ENCODE results near the gene D2HGDH. TPM values are rescaled to one million over a fixed set of nuclear protein-coding genes. Genes with fewer than 3 reads are reported as not detected.

Gene D2HGDH
- total and polyA plus RNA-seq, 10 of the 15 experiments (the other 5 are each of a cell fraction or from before 2014, with no cell fraction given), result 0.52 to 32.1 (median 11.0) TPM

GRCh38 chr2:241708879-241709278, 25.6 kb upstream of the D2HGDH start:
- ATAC-seq, result no peak
- H3K36me3 ChIP-seq (ENCODE audit: control insufficient read depth in 2 of 2, insufficient read depth in 2 of 2, low read length in 1 of 2), result peaks cover 11% of the 10 kb centered on the region in 2 experiments; a peak in 3 of 4 replicates
- TF ChIP-seq CHD4 (IDR thresholded peaks at IDR 0.05), result no peak
- no peak for TF ChIP-seq PAX8 (IDR thresholded peaks at IDR 0.05)
- no peak for TF ChIP-seq MTA2 (IDR thresholded peaks at IDR 0.05; ENCODE audit: low read depth)
- TF ChIP-seq HSF1 (IDR thresholded peaks at IDR 0.05; ENCODE audit: low read depth, low read length), result no peak
- TF ChIP-seq HCFC1 (IDR thresholded peaks at IDR 0.05; ENCODE audit: low read length), result no peak
- no peak for TF ChIP-seq FOXK2 (IDR thresholded peaks at IDR 0.05)
- no peak for TF ChIP-seq ZBTB33 (IDR thresholded peaks at IDR 0.05)
- no peak for TF ChIP-seq IKZF2 (IDR thresholded peaks at IDR 0.05)
- TF ChIP-seq EGR1 (IDR thresholded peaks at IDR 0.05; ENCODE audit: borderline replicate concordance in 1 of 2, low read depth in 2 of 2, low read length in 2 of 2), result no peak
- TF ChIP-seq RUNX3 (IDR thresholded peaks at IDR 0.05; ENCODE audit: low read length), result no peak
- TF ChIP-seq NR2C1 (IDR thresholded peaks at IDR 0.05), result no peak
- no peak for TF ChIP-seq ESRRA (IDR thresholded peaks at IDR 0.05; ENCODE audit: low read length)
- no peak for TF ChIP-seq IRF5 (IDR thresholded peaks at IDR 0.05; ENCODE audit: borderline replicate concordance)
- no peak for TF ChIP-seq MAX (IDR thresholded peaks at IDR 0.05; ENCODE audit: low read depth, low read length)
- TF ChIP-seq SREBF1 (IDR thresholded peaks at IDR 0.05; ENCODE audit: low read length), result no peak
- TF ChIP-seq DPF2 (IDR thresholded peaks at IDR 0.05), result no peak
- no peak for TF ChIP-seq MTA3 (IDR thresholded peaks at IDR 0.05; ENCODE audit: borderline replicate concordance, low read length)
- TF ChIP-seq SIX5 (IDR thresholded peaks at IDR 0.05; ENCODE audit: low read depth, low read length, severe bottlenecking), result no peak
- no peak for TF ChIP-seq YY1 (IDR thresholded peaks at IDR 0.05; ENCODE audit: low read depth, low read length)
- no peak for TF ChIP-seq TCF12 (IDR thresholded peaks at IDR 0.05; ENCODE audit: low read depth, low read length)
- H4K20me1 ChIP-seq (ENCODE audit: control insufficient read depth, insufficient read depth), result no peaks in the 10 kb centered on the region
- FAIRE-seq, result no peak
- H2AFZ ChIP-seq (ENCODE audit: control insufficient read depth, low read depth, low read length), result no peak overlapping the region
- no peak overlapping the region for H3K9ac ChIP-seq (ENCODE audit: control insufficient read depth, insufficient read depth, low read length)
- H3K4me2 ChIP-seq (ENCODE audit: control insufficient read depth, insufficient read depth), result no peak overlapping the region
- intact Hi-C loops (cut with micrococcal nuclease; ENCODE audit: unreplicated experiment) (no loop called here), in situ Hi-C loops (cut with MboI) (no loop called here)
- WGBS (ENCODE audit: insufficient coverage, insufficient replicate concordance, low lambda C conversion rate, missing lambda C conversion rate), result 91% methylated on average over 10 of the region's 10 CpGs
- ChIA-PET SMC1A (ENCODE audit: uncharacterized antibody, unreplicated experiment) (no interaction called here), CTCF (no interaction called here), POLR2A (no interaction called here), RAD21 (ENCODE audit: unreplicated experiment) (no interaction called here)
- no peak for DNase-seq (ENCODE audit: low read depth, low spot score)
- no peak overlapping the region for H3K27ac ChIP-seq (ENCODE audit: control insufficient read depth, insufficient read depth)
- H3K4me1 ChIP-seq (ENCODE audit: control insufficient read depth, insufficient read depth, low read length), result no peaks in the 10 kb centered on the region
- no peaks in the 10 kb centered on the region for H3K27me3 ChIP-seq (replicated peaks in 1 of 2; ENCODE audit: control insufficient read depth in 2 of 2, insufficient read depth in 2 of 2, low read length in 1 of 2)
- H3K4me3 ChIP-seq, result no peak overlapping the region
- H3K79me2 ChIP-seq (ENCODE audit: control insufficient read depth, insufficient read depth, low read length), result no peaks in the 10 kb centered on the region; the same call in none of the 2 replicates
- H3K9me3 ChIP-seq (replicated peaks; ENCODE audit: control insufficient read depth, insufficient read depth, low read length), result peaks cover 4% of the 10 kb centered on the region; the same call in 1 of the 3 replicates
- BruUV-seq (replicated peaks), result no TSS peak
